Colonic mucosa (tissue), 4 donors: ENCODE measurements around the gene SIKE1. TPM values are rescaled to one million over a fixed set of nuclear protein-coding genes. Genes with fewer than 3 reads are reported as not detected.

Experiments used
- DNase-seq: peaks from one replicate; pipeline ENCODE4 v3.0.0-alpha.2; 2020
- H3K27ac ChIP-seq: fragments of 200-600 bp; one replicate; pipeline ENCODE4 v1.8.0; 2021
- H3K27me3 ChIP-seq: fragments of 200-600 bp; one replicate; pipeline ENCODE4 v1.8.0; 2021
- H3K36me3 ChIP-seq: fragments of 200-600 bp; one replicate; pipeline ENCODE4 v1.8.0; 2021
- H3K4me1 ChIP-seq: fragments of 200-600 bp; one replicate; pipeline ENCODE4 v1.8.0; 2021; ENCODE audit warnings: mild to moderate bottlenecking
- H3K4me3 ChIP-seq: fragments of 200-600 bp; one replicate; pipeline ENCODE4 v1.8.0; 2021
- H3K9ac ChIP-seq, 2 donors: one replicate each; pipeline ENCODE4 v1.7.0; 2013; ENCODE audit warnings: control low read depth in 2 of 2, low read depth in 2 of 2, low read length in 2 of 2
- H3K9me3 ChIP-seq: fragments of 200-600 bp; one replicate; pipeline ENCODE4 v1.8.0; 2021
- intact Hi-C: fragments of 100-400 bp; cut with DNase I; formaldehyde crosslinking; loops from one replicate; pipeline ENCODE4 v1.14.1; 2022
- total RNA-seq, 2 donors: library from RNA; stranded (reverse); fragmentation: NEBNext Ultra II Directional in 1 of 2; extraction: Animal tissue kit (Norgen Biotek cat#: 25700) in 1 of 2; gene quantifications; one replicate each; pipeline ENCODE4 v1.2.1, GENCODE V29; 2021
- TF ChIP-seq, protein P1 (sequence below): fragments of 200-600 bp; IDR thresholded peaks from one replicate; pipeline ENCODE4 v1.8.0; 2022; ENCODE audit warnings: antibody characterized with exemption, mild to moderate bottlenecking
- donor health status: healthy.
- donor health status: DM: no; HTN: no; CAD: no.
- donor health status: DM: no; HTN: no; CAD: no.

The SIKE1 gene
- total RNA-seq, 2 donors from 2014 or later = 41.6 to 42.1 TPM

DNA sequence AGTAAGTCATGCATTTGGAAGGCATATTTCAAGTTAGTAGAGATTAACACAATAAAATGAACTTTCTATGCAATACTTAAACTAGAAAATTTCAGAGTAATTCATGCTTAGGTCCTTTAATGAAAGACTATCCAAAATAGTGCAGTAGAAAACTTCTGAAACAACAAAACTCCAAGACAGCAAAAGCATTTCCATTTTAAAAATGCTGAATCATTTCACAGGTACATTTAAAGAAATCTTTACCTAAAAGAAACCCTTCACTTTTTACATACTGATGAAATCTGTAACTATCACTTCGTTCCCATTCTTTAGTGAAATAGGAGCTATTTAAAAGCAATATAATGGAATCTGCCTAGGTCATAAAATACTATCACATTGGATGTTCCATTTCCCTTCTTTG, 40.2 kb downstream of the SIKE1 start:
- Histone ChIP-seq H3K9me3 (no peaks in the 10 kb centered on the region), H3K4me1 (no peaks in the 10 kb centered on the region), H3K9ac (no peak overlapping the region), H3K36me3 (peaks cover 5% of the 10 kb centered on the region), H3K4me3 (no peak overlapping the region), H3K27ac (no peak overlapping the region), H3K27me3 (no peaks in the 10 kb centered on the region)
- DNase-seq = no peak
- TF ChIP-seq, protein P1, sequence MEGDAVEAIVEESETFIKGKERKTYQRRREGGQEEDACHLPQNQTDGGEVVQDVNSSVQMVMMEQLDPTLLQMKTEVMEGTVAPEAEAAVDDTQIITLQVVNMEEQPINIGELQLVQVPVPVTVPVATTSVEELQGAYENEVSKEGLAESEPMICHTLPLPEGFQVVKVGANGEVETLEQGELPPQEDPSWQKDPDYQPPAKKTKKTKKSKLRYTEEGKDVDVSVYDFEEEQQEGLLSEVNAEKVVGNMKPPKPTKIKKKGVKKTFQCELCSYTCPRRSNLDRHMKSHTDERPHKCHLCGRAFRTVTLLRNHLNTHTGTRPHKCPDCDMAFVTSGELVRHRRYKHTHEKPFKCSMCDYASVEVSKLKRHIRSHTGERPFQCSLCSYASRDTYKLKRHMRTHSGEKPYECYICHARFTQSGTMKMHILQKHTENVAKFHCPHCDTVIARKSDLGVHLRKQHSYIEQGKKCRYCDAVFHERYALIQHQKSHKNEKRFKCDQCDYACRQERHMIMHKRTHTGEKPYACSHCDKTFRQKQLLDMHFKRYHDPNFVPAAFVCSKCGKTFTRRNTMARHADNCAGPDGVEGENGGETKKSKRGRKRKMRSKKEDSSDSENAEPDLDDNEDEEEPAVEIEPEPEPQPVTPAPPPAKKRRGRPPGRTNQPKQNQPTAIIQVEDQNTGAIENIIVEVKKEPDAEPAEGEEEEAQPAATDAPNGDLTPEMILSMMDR = no peak
- intact Hi-C loops = no loop called here

DNA sequence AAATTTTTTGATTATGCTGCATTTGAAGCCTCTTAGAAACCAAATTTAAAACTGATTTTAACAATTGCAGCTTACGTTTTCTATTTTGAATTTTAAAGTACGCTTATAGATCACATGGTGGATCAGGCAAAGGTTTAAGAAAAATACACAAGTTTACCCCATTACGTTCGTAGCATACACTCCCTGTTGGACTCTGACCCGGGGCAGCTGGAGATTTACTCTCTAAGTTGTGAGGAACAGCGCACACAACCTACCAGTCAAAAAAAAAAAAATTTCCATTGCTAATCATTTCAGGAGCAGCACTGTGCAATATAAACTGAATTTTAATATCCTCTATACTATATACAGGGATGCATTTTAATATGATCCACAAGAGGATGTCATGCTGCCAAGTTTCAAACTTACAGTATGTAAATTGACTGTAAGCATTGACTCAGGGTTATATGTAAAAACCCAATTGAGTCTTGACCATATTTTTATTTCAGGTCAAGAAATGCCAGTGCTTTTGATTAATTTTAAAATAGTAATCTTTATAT, 43.1 kb downstream of the SIKE1 start:
- TF ChIP-seq, protein P1 = no peak
- H3K4me3 ChIP-seq = no peak overlapping the region
- intact Hi-C loops = no loop called here
- peak; percentile 68 for DNase-seq
- H3K36me3 ChIP-seq = peaks cover 19% of the 10 kb centered on the region
- no peak overlapping the region for H3K9ac ChIP-seq
- H3K27me3 ChIP-seq = no peaks in the 10 kb centered on the region
- no peaks in the 10 kb centered on the region for H3K4me1 ChIP-seq
- H3K27ac ChIP-seq = no peak overlapping the region
- no peaks in the 10 kb centered on the region for H3K9me3 ChIP-seq

DNA sequence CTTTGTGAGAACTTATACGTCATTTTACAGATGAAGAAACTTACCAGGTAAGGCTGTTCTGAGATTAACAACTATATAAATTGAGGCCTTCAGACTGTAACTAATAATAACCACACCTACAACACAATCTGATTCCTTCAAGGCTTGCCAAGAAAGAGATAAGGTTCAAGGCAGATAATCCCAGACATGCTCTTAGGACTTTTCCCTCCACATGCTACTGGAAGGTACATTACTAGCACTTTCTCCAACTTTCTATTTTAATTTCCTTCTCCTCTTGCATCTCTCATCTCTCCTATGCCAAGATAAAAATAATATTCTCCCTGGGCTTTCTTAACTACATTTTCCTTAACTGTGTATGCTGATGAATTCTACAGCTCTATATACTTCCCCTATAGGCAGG, 45.0 kb downstream of the SIKE1 start:
- peaks cover 25% of the 10 kb centered on the region for H3K36me3 ChIP-seq
- DNase-seq = no peak
- TF ChIP-seq, protein P1 = no peak
- no peaks in the 10 kb centered on the region for H3K27me3 ChIP-seq
- no peak overlapping the region for H3K4me3 ChIP-seq
- H3K9me3 ChIP-seq = no peaks in the 10 kb centered on the region
- H3K27ac ChIP-seq = no peak overlapping the region
- H3K9ac ChIP-seq = no peak overlapping the region
- no peaks in the 10 kb centered on the region for H3K4me1 ChIP-seq
- intact Hi-C loops = no loop called here

DNA sequence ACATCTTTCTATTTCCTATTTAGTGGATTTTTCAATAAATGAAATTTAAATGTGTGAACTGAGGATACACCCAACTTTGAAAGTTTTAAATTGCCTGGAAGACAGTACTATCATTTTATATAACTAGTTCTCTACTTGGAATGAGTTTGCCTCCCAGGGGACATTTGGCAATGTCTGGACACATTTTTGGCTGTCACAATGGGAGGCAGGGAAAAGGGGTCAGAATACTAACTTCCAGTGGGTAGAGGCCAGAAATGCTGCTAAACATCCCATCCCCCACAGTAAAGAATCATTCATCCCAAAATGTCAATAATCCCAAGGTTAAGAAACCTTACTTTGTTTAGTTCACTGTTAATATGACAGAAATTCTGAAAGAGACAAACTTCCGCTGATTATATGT, 50.7 kb downstream of the SIKE1 start:
- no peak for DNase-seq
- Histone ChIP-seq H3K9me3 (no peaks in the 10 kb centered on the region), H3K36me3 (peaks cover 28% of the 10 kb centered on the region), H3K9ac (no peak overlapping the region), H3K4me3 (no peak overlapping the region), H3K27me3 (no peaks in the 10 kb centered on the region), H3K4me1 (no peaks in the 10 kb centered on the region), H3K27ac (no peak overlapping the region)
- intact Hi-C loops = no loop called here
- TF ChIP-seq, protein P1 = no peak

DNA sequence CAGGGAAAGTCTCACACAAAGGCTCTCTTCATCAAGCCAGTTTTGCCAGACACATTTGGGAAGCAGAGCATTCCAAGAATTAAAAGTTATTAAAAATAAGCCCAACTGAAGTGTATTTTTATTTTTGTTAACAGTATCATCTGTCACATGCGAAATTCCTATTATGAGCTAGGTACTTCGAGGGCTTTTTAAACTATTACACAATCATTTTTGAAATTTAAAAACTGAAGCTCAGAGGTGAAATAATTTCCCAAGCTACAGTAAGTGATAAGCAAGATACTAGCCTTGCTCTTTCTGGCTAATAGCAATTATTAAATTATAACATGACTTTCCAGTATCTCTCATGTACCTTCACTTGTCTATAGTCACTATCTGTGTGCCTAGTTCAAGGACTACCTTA, 51.9 kb downstream of the SIKE1 start:
- H3K36me3 ChIP-seq = peaks cover 21% of the 10 kb centered on the region
- intact Hi-C loops = no loop called here

More for the DNA sequence above, 51.9 kb downstream of the SIKE1 start:
- no peak for DNase-seq
- Histone ChIP-seq H3K27me3 (no peaks in the 10 kb centered on the region), H3K27ac (no peak overlapping the region), H3K4me1 (no peaks in the 10 kb centered on the region), H3K9ac (no peak overlapping the region), H3K4me3 (no peak overlapping the region), H3K9me3 (no peaks in the 10 kb centered on the region)
- TF ChIP-seq, protein P1 = no peak
